OCI-LY1 (cell line): ENCODE measurements around the gene IL1RAPL1.

ENCODE experiments used
- EZH2 ChIP-seq: fragments of 200-600 bp; sonication (generic), shearing (Covaris generic); IDR thresholded peaks from 2 replicates; pipeline ENCODE4 v1.8.0; 2017; ENCODE audit warnings: borderline replicate concordance, mixed run types, mild to moderate bottlenecking, antibody characterized with exemption, low read length, moderate library complexity, mixed read lengths
- TF ChIP-seq, protein P1 (sequence below): fragments of 200-600 bp; sonication (generic), shearing (Covaris generic); IDR thresholded peaks from 2 replicates; pipeline ENCODE4 v1.5.1; 2017; ENCODE audit warnings: mild to moderate bottlenecking, antibody characterized with exemption, low read length, moderate library complexity, mixed read lengths

DNA sequence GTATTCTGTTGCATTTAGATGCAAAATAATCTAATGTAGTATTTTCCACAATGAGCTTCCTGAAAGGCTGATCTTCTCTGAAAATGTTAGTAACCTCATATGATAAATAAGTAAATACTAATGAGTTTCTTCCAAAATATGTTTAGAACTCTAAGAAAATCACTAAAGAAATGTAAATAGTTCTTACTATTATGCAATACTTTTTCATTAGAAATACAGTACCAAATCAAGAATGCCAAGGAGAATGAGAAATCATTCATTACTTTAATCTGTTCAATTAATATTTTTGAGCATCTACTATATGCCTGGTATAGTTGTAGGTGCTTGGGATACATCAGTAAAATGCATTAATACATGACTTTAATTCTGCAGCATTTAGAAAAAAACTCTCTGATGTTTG, 130.6 kb downstream of the IL1RAPL1 start:
- TF ChIP-seq, protein P1, sequence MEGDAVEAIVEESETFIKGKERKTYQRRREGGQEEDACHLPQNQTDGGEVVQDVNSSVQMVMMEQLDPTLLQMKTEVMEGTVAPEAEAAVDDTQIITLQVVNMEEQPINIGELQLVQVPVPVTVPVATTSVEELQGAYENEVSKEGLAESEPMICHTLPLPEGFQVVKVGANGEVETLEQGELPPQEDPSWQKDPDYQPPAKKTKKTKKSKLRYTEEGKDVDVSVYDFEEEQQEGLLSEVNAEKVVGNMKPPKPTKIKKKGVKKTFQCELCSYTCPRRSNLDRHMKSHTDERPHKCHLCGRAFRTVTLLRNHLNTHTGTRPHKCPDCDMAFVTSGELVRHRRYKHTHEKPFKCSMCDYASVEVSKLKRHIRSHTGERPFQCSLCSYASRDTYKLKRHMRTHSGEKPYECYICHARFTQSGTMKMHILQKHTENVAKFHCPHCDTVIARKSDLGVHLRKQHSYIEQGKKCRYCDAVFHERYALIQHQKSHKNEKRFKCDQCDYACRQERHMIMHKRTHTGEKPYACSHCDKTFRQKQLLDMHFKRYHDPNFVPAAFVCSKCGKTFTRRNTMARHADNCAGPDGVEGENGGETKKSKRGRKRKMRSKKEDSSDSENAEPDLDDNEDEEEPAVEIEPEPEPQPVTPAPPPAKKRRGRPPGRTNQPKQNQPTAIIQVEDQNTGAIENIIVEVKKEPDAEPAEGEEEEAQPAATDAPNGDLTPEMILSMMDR, result no peak
- no peak for TF ChIP-seq EZH2
